ENCODE measurements around the gene BRI3. TPM values are rescaled to one million over a fixed set of nuclear protein-coding genes. Genes with fewer than 3 reads are reported as not detected.

BRI3 gene
- total RNA-seq, 1 donor from 2014 or later = 22.2 TPM

- no peaks in the 10 kb centered on the region for H3K27me3 ChIP-seq
- peaks cover 2% of the 10 kb centered on the region for H3K27me3 Mint-ChIP-seq (ENCODE audit: insufficient read depth, low read depth)
- H3K27ac Mint-ChIP-seq = peak overlapping the region; percentile 13
- no peak overlapping the region for H3K4me3 ChIP-seq
- H3K36me3 Mint-ChIP-seq = peaks cover 5% of the 10 kb centered on the region
- H3K27ac ChIP-seq = no peak overlapping the region
- no peaks in the 10 kb centered on the region for H3K9me3 Mint-ChIP-seq
- peaks cover 14% of the 10 kb centered on the region for H3K4me1 Mint-ChIP-seq
- no peak overlapping the region for H3K4me2 ChIP-seq
- H4K20me1 ChIP-seq (ENCODE audit: low read depth) = peaks cover 20% of the 10 kb centered on the region
- no peak overlapping the region for H3K9ac ChIP-seq
- H3K4me3 Mint-ChIP-seq = no peak overlapping the region
- peaks cover 12% of the 10 kb centered on the region for H3F3A ChIP-seq (ENCODE audit: low read depth)
- H2AFZ ChIP-seq (replicated peaks) = no peak overlapping the region
- H3K9me3 ChIP-seq (ENCODE audit: low read depth) = no peaks in the 10 kb centered on the region
- H3K4me1 ChIP-seq = peaks cover 8% of the 10 kb centered on the region
- peaks cover 22% of the 10 kb centered on the region for H3K79me2 ChIP-seq (ENCODE audit: low read depth)
- no peak for DNase-seq (ENCODE audit: low spot score)
- no peaks in the 10 kb centered on the region for H3K36me3 ChIP-seq
- TF ChIP-seq EZH2 (IDR thresholded peaks at IDR 0.05) = no peak
Observed at GRCh38 chr7:98278936-98279335, 2.5 kb upstream of the BRI3 start.

- H3K36me3 ChIP-seq = no peaks in the 10 kb centered on the region
- H3K27me3 ChIP-seq = no peaks in the 10 kb centered on the region
- H3K9me3 ChIP-seq (ENCODE audit: low read depth) = no peaks in the 10 kb centered on the region
- Mint-ChIP-seq H3K4me3 (peak overlapping the region; percentile 89), H3K27ac (peak overlapping the region; percentile 57), H3K4me1 (peaks cover 17% of the 10 kb centered on the region), H3K9me3 (no peaks in the 10 kb centered on the region), H3K27me3 (ENCODE audit: insufficient read depth, low read depth) (peaks cover 2% of the 10 kb centered on the region), H3K36me3 (peaks cover 5% of the 10 kb centered on the region)
- H3F3A ChIP-seq (ENCODE audit: low read depth) = peaks cover 12% of the 10 kb centered on the region
- TF ChIP-seq EZH2 (IDR thresholded peaks at IDR 0.05) (no peak), CTCF (IDR thresholded peaks at IDR 0.05) (no peak), EZH2phosphoT487 (IDR thresholded peaks at IDR 0.05) (no peak)
- H3K9ac ChIP-seq = no peak overlapping the region
- DNase-seq (ENCODE audit: low spot score) = no peak
- H3K4me2 ChIP-seq = peak overlapping the region; percentile 96
- H3K27ac ChIP-seq = no peak overlapping the region
- H3K4me1 ChIP-seq = peaks cover 8% of the 10 kb centered on the region
- peak overlapping the region; percentile 79 for H3K4me3 ChIP-seq
- H2AFZ ChIP-seq (replicated peaks) = peak overlapping the region; percentile 94
- peaks cover 31% of the 10 kb centered on the region for H3K79me2 ChIP-seq (ENCODE audit: low read depth)
- H4K20me1 ChIP-seq (ENCODE audit: low read depth) = peaks cover 33% of the 10 kb centered on the region
Observed at GRCh38 chr7:98280296-98280695, 1.2 kb upstream of the BRI3 start.

- DNase-seq (ENCODE audit: low spot score) = peak; percentile 52
- Histone ChIP-seq H3F3A (ENCODE audit: low read depth) (peaks cover 12% of the 10 kb centered on the region), H3K4me1 (peaks cover 8% of the 10 kb centered on the region), H3K9me3 (ENCODE audit: low read depth) (no peaks in the 10 kb centered on the region), H2AFZ (replicated peaks) (no peak overlapping the region), H3K27ac (no peak overlapping the region), H4K20me1 (ENCODE audit: low read depth) (peaks cover 50% of the 10 kb centered on the region), H3K9ac (peak overlapping the region; percentile 93), H3K79me2 (ENCODE audit: low read depth) (peaks cover 41% of the 10 kb centered on the region), H3K27me3 (no peaks in the 10 kb centered on the region), H3K4me3 (peak overlapping the region; percentile 99), H3K36me3 (no peaks in the 10 kb centered on the region), H3K4me2 (peak overlapping the region; percentile 97)
- TF ChIP-seq EZH2phosphoT487 (IDR thresholded peaks at IDR 0.05) = no peak
- Mint-ChIP-seq H3K4me1 (peaks cover 22% of the 10 kb centered on the region), H3K9me3 (no peaks in the 10 kb centered on the region), H3K4me3 (peak overlapping the region; percentile 92), H3K27ac (no peak overlapping the region), H3K27me3 (ENCODE audit: insufficient read depth, low read depth) (peaks cover 6% of the 10 kb centered on the region), H3K36me3 (peaks cover 5% of the 10 kb centered on the region)
Observed at GRCh38 chr7:98281757-98282606, 496 bp downstream of the BRI3 start.

GRCh38 chr7:98282703-98283102 is 1.2 kb downstream of the BRI3 start:
- Mint-ChIP-seq H3K27ac (peak overlapping the region; percentile 48), H3K4me3 (peak overlapping the region; percentile 92), H3K36me3 (peaks cover 5% of the 10 kb centered on the region), H3K4me1 (peaks cover 22% of the 10 kb centered on the region), H3K27me3 (ENCODE audit: insufficient read depth, low read depth) (peaks cover 6% of the 10 kb centered on the region), H3K9me3 (no peaks in the 10 kb centered on the region)
- no peak for DNase-seq (ENCODE audit: low spot score)
- H3K36me3 ChIP-seq = no peaks in the 10 kb centered on the region
- no peak overlapping the region for H2AFZ ChIP-seq (replicated peaks)
- peaks cover 46% of the 10 kb centered on the region for H3K79me2 ChIP-seq (ENCODE audit: low read depth)
- H3K27ac ChIP-seq = no peak overlapping the region
- H3K4me2 ChIP-seq = peak overlapping the region; percentile 97
- TF ChIP-seq EZH2 (IDR thresholded peaks at IDR 0.05) = no peak
- TF ChIP-seq EZH2phosphoT487 (IDR thresholded peaks at IDR 0.05) = no peak
- no peak for TF ChIP-seq CTCF (IDR thresholded peaks at IDR 0.05)
- peaks cover 57% of the 10 kb centered on the region for H4K20me1 ChIP-seq (ENCODE audit: low read depth)
- peaks cover 12% of the 10 kb centered on the region for H3F3A ChIP-seq (ENCODE audit: low read depth)
- peaks cover 8% of the 10 kb centered on the region for H3K4me1 ChIP-seq
- H3K4me3 ChIP-seq = peak overlapping the region; percentile 99
- H3K9ac ChIP-seq = no peak overlapping the region
- no peaks in the 10 kb centered on the region for H3K27me3 ChIP-seq
- H3K9me3 ChIP-seq (ENCODE audit: low read depth) = no peaks in the 10 kb centered on the region
